GM12873 (cell line): Measurements from ENCODE around the gene B4GALT1.

ENCODE experiments used
- TF ChIP-seq, protein P1 (sequence below): IDR thresholded peaks from 2 replicates; pipeline ENCODE4 v1.5.1; 2012; ENCODE audit warnings: low read depth, mild to moderate bottlenecking, moderate library complexity, low read length, control low read depth; ENCODE audit not compliant: insufficient read depth; ENCODE audit errors: missing control alignments

Gene B4GALT1

DNA sequence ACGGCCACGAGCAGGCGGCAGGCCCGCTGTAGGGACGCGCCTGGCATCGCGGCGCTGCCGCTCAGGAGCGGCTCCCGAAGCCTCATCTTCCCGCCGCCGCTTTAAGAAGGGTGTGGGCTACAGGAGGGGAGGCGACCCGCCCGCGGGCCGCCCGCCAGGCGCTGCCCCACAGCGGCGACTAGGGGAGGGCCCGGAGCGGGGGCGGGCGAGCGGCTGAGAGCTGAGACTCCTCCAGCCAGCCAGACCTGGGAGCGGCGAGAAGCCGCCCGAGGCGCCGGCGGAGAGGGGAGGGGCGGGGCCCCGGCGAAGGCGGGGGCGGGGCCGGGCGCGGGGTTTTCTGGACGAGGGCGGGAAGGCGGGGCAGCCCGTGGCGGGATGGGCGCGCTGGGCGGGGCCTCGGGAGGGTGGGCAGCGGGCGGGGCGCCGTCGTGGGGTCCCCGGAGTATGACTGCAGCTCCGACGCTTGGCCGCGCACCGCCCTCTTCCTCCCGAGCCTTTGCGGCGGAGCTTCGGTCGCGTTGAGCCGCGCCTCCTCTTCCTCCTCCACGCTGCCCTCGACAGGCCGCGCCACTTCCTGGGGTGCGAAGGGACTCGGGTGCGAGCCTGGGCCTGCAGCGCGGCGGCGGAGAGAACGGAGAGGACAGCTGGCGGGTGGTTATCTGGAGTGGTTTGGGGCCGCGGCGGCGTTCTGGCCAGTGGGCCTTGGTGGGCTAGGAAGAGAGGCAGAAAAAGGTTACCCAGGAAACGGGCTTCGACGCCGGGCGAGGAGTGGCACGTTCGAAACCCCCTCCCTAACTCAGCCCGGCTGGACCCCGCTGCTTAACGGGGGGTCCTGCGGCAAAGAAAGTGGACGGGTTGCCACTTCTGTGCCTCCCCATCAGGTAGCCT lies at the start of gene B4GALT1:
Gene B4GALT1, minus strand, starts transcription at position 253 of the 888 bp plus-strand sequence. Its CDS starts 167 bp downstream, at position 86.
- TF ChIP-seq, protein P1, sequence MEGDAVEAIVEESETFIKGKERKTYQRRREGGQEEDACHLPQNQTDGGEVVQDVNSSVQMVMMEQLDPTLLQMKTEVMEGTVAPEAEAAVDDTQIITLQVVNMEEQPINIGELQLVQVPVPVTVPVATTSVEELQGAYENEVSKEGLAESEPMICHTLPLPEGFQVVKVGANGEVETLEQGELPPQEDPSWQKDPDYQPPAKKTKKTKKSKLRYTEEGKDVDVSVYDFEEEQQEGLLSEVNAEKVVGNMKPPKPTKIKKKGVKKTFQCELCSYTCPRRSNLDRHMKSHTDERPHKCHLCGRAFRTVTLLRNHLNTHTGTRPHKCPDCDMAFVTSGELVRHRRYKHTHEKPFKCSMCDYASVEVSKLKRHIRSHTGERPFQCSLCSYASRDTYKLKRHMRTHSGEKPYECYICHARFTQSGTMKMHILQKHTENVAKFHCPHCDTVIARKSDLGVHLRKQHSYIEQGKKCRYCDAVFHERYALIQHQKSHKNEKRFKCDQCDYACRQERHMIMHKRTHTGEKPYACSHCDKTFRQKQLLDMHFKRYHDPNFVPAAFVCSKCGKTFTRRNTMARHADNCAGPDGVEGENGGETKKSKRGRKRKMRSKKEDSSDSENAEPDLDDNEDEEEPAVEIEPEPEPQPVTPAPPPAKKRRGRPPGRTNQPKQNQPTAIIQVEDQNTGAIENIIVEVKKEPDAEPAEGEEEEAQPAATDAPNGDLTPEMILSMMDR: no peak

- TF ChIP-seq, protein P1: no peak
These were observed 44.7 kb upstream of the B4GALT1 start for GRCh38 chr9:33211695-33212393.

DNA sequence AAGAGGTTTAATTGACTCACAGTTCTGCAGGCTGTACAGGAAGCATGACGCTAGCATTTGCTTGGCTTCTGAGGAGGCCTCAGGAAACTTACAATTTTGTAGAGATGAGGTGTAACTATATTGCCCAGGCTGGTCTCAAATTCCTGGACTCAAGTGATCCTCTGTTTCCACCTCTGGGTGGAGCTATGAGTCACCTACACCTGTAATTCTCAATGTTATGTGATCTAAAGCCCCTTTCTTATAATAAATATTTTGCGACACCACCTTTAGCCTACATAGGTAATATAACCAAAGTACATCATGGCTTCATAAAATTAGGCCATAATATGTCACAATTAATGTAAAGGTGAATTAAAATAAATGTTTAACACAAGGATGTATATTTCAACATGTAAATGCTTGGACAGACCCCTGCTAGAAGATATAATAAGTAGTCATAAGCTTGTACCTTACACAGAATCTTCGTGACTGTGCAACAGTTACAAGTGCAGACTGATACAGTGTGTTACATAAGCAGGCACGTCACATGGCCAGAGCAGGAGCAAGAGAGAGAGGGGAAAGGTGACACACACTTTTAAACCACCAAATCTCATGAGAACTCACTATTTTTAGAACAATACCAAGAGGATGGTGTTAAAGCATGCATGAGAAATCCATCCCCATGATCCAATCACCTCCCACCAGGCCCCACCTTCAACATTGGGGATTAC lies 43.0 kb upstream of the B4GALT1 start:
- TF ChIP-seq, protein P1: no peak

DNA sequence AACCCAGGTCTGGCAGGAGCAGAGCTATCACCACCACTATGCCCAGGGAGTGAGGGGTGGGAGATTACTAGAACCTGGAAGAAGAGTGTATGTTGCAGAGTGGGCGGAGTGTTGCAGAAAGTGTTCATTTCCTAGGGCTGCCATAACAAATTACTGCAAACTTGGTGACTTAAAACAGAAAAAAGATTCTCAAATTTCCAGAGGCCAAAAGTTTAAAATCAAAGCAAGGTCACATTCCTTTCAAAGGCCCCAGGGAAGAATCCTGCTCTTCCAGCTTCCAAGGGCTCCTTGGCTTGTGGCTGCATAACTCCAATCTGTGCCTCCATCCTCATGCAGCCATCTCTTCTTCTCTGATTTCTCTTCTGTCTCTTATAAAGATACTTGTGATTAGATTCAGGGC lies 42.3 kb upstream of the B4GALT1 start:
- TF ChIP-seq, protein P1: no peak

- TF ChIP-seq, protein P1: no peak
These were observed 35.5 kb upstream of the B4GALT1 start for GRCh38 chr9:33202552-33203201.

GRCh38 chr9:33202018-33202417 lies 34.9 kb upstream of the B4GALT1 start:
- TF ChIP-seq, protein P1: no peak
